Activated CD8-positive, alpha-beta T cell treated with anti-CD3 and anti-CD28 coated beads, Interleukin-2, amount 10 ng/mL, durations not matched to agents 7 days and 5 days (primary cell): ENCODE data around the gene SYDE2. TPM values are rescaled to one million over a fixed set of nuclear protein-coding genes. Genes with fewer than 3 reads are reported as not detected.

Experiments used
- ATAC-seq: fragments of 150-1000 bp; cut with Tn5 transposase; one replicate; pipeline ENCODE4 v1.10.0; 2021; ENCODE audit warnings: moderate library complexity
- CTCF ChIA-PET: fragments of 350-600 bp; sonication (Branson Sonifier 250); formaldehyde crosslinking; loops from one replicate; lab custom pipeline; 2021; ENCODE audit warnings: antibody characterized with exemption; lab: Charles Lee
- POLR2A ChIA-PET: fragments of 350-600 bp; sonication (Branson Sonifier 250); formaldehyde crosslinking; loops from one replicate; lab custom pipeline; 2021; ENCODE audit warnings: antibody characterized with exemption; lab: Charles Lee
- DNase-seq: peaks from one replicate; pipeline ENCODE4 v3.0.0-alpha.2; 2020
- H3K27ac Mint-ChIP-seq: one replicate; pipeline ENCODE4 v1.8.0; 2021; ENCODE audit warnings: mild to moderate bottlenecking, mixed read lengths
- H3K27me3 Mint-ChIP-seq: one replicate; pipeline ENCODE4 v1.8.0; 2021; ENCODE audit warnings: low read depth, mixed read lengths
- H3K36me3 Mint-ChIP-seq: one replicate; pipeline ENCODE4 v1.8.0; 2021; ENCODE audit warnings: low read depth, mixed read lengths
- H3K4me1 Mint-ChIP-seq: one replicate; pipeline ENCODE4 v1.8.0; 2021; ENCODE audit warnings: low read depth, mixed read lengths
- H3K4me3 Mint-ChIP-seq: one replicate; pipeline ENCODE4 v1.8.0; 2021; ENCODE audit warnings: mild to moderate bottlenecking, mixed read lengths
- H3K9me3 Mint-ChIP-seq: one replicate; pipeline ENCODE4 v1.8.0; 2022; ENCODE audit warnings: mixed read lengths; ENCODE audit not compliant: insufficient read depth
- total RNA-seq, 2 experiments: library from RNA; stranded (reverse); gene quantifications; one replicate each; pipeline ENCODE4 v1.2.3, GENCODE V29; 2021

Gene SYDE2
- total RNA-seq, 2 experiments from 2014 or later = 1.9 to 2.6 TPM

DNA sequence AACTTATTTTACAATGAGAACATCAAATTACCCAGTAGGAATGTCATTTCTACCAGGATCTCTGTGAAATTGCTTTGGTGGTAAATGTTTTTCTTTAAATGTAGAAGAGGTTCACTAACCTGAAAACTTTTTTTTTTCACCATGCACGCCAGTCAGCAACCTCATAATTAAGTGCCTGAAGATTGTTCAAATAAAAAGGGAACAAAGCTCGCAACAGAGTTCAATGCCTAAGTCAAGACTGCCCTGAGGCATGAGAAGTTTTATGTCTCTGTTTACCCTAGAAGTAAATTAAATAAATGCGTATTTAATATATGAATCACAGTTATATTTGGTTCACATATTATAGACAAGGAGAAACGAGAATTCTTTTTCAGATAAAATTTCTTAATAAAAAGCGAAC is 13.8 kb upstream of the SYDE2 start:
- no peaks in the 10 kb centered on the region for H3K36me3 Mint-ChIP-seq
- ChIA-PET POLR2A (no interaction called here), CTCF (interaction anchor here (1.1 kb wide), 1 partner anchor 9 kb away, joined by 3 read pairs; no protein-coding TSS in a partner anchor)
- H3K27me3 Mint-ChIP-seq = peaks cover 23% of the 10 kb centered on the region
- no peak for DNase-seq
- no peaks in the 10 kb centered on the region for H3K9me3 Mint-ChIP-seq
- no peak for ATAC-seq
- no peaks in the 10 kb centered on the region for H3K4me1 Mint-ChIP-seq
- H3K4me3 Mint-ChIP-seq = no peak overlapping the region
- no peak overlapping the region for H3K27ac Mint-ChIP-seq

DNA sequence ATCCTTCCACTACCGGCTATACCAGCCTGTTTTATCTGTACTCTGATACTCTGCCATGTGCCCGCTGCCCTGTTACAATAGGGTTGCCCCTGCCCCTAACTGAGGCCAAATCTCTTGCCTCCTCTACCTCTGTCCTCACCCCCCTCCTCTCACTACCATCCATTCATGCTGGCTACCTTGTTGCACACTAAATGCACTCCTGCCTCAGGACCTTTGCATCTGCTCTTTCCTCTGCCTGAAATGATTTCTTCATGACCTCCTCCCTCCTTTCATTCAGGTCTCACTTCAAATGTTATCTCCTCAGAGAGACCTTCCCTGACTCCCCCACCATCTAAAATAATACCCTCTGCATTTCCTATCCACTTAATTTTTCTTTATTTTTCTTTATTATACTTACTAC is 7.7 kb upstream of the SYDE2 start:
- no peaks in the 10 kb centered on the region for H3K4me1 Mint-ChIP-seq

DNA sequence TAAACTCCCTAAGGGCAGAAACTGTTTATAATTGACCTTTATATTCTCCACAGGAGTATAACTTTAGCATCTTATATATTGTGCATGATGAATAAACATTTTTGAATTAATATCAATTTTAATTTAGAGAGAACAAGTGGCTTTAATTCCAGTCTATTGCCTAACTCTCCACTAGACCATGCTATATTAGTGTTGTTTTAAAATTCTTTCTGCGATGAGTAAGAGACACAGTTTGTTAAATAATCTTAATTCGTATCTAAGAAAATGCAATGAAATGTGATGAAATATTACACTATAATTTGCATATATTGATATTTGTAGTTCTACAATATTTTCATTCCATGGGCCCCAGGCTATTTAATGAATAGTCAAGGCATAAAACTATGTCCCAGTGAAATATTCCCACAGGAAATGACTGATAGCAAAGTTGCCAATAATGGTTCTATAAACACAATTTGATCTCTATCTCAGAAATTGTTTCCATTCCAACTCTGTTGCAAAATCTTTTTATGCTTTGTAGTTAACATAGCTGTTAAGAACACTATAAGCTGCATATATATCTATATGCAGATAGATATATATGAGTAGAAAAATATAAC is 2.9 kb upstream of the SYDE2 start:
- CTCF ChIA-PET = interaction anchor here (1.0 kb wide), 1 partner anchor 259 kb away, joined by 3 read pairs; no protein-coding TSS in a partner anchor
- H3K27me3 Mint-ChIP-seq = peaks cover 27% of the 10 kb centered on the region
- DNase-seq = no peak
- peaks cover 21% of the 10 kb centered on the region for H3K4me1 Mint-ChIP-seq
- H3K27ac Mint-ChIP-seq = no peak overlapping the region
- POLR2A ChIA-PET = no interaction called here
- no peak for ATAC-seq
- H3K36me3 Mint-ChIP-seq = no peaks in the 10 kb centered on the region
- H3K9me3 Mint-ChIP-seq = no peaks in the 10 kb centered on the region
- H3K4me3 Mint-ChIP-seq = no peak overlapping the region

More for the DNA sequence above, 7.7 kb upstream of the SYDE2 start:
- no peak for ATAC-seq
- CTCF ChIA-PET = no interaction called here
- H3K27ac Mint-ChIP-seq = no peak overlapping the region
- no peak overlapping the region for H3K4me3 Mint-ChIP-seq
- DNase-seq = no peak
- POLR2A ChIA-PET = no interaction called here
- peaks cover 35% of the 10 kb centered on the region for H3K27me3 Mint-ChIP-seq
- no peaks in the 10 kb centered on the region for H3K36me3 Mint-ChIP-seq
- H3K9me3 Mint-ChIP-seq = no peaks in the 10 kb centered on the region

DNA sequence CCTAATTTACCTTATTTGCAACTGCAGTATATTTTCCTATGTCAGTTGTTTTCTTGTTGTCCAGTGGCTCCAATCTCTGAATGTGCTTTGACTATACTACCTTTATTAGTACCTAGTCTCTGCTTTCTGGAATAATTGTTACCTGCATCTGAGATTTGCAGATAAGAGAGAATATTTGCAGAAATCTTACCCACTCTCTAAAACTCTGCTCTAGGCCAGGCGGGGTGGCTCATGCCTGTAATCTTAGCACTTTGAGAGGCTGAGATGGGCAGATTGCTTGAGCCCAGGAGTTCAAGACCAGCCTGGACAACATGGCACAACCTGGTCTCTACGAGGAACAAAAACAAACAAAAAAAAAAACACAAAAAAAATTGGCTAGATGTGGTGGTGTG is 2.0 kb upstream of the SYDE2 start:
- ATAC-seq = no peak
- CTCF ChIA-PET = interaction anchor here (0.7 to 2.1 kb wide), 3 partner anchors 57 to 176 kb away, joined by 3 to 7 read pairs (median 3); no protein-coding TSS in a partner anchor
- DNase-seq = no peak
- Mint-ChIP-seq H3K27me3 (peaks cover 20% of the 10 kb centered on the region), H3K9me3 (no peaks in the 10 kb centered on the region), H3K36me3 (peaks cover 1% of the 10 kb centered on the region), H3K4me3 (no peak overlapping the region), H3K4me1 (peaks cover 25% of the 10 kb centered on the region), H3K27ac (no peak overlapping the region)
- POLR2A ChIA-PET = interaction anchor here (2.1 kb wide), 1 partner anchor 258 kb away, joined by 5 read pairs; no protein-coding TSS in a partner anchor

DNA sequence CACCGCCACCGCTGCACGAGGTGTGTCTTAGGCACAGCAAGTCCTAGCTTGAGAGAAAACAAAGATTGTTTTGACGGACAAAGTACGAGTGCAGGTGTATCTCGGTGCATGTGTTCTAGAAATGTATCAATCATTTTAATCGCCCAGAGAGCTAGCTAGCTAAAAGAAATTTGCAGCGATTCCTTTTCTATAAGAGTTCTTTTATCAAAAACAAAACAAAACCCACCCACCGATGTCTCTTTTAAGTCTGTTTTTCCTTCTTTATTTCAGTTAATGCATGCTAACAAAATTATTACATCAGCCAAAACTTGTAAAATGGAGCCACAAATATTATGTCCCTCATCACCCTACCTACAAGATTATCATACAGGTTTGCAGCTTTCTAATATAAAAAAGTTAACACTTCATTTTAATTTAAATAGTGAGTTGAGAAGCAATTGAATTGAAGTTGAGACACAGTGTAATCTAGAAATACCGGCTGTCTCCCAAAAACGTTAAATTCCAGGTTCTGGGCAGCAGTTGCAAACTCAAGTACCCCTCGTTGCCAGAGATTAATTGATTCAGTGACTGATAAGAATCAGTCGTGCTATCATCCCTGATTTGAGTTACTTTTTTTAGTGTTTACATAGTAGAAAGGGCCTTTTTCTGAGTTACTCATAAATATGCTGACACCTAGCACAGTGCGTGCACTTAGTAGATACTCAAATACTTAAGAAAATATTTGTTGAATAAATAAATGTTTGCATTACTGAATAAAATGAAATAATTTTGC is 1.5 kb upstream of the SYDE2 start:
- H3K27me3 Mint-ChIP-seq = peaks cover 15% of the 10 kb centered on the region
- peak overlapping the region; percentile 87 for H3K4me3 Mint-ChIP-seq
- ChIA-PET CTCF (interaction anchor here (0.7 to 3.0 kb wide), 5 partner anchors 52 to 257 kb away, joined by 3 to 11 read pairs (median 3); no protein-coding TSS in a partner anchor), POLR2A (interaction anchor here (0.6 to 2.1 kb wide), 3 partner anchors 57 to 724 kb away, joined by 3 to 5 read pairs (median 4); partner anchors contain the start of gene C1orf52)
- DNase-seq = no peak
- no peaks in the 10 kb centered on the region for H3K9me3 Mint-ChIP-seq
- peak overlapping the region; percentile 93 for H3K27ac Mint-ChIP-seq
- peak; percentile 11 for ATAC-seq
- peaks cover 2% of the 10 kb centered on the region for H3K36me3 Mint-ChIP-seq
- peaks cover 25% of the 10 kb centered on the region for H3K4me1 Mint-ChIP-seq

DNA sequence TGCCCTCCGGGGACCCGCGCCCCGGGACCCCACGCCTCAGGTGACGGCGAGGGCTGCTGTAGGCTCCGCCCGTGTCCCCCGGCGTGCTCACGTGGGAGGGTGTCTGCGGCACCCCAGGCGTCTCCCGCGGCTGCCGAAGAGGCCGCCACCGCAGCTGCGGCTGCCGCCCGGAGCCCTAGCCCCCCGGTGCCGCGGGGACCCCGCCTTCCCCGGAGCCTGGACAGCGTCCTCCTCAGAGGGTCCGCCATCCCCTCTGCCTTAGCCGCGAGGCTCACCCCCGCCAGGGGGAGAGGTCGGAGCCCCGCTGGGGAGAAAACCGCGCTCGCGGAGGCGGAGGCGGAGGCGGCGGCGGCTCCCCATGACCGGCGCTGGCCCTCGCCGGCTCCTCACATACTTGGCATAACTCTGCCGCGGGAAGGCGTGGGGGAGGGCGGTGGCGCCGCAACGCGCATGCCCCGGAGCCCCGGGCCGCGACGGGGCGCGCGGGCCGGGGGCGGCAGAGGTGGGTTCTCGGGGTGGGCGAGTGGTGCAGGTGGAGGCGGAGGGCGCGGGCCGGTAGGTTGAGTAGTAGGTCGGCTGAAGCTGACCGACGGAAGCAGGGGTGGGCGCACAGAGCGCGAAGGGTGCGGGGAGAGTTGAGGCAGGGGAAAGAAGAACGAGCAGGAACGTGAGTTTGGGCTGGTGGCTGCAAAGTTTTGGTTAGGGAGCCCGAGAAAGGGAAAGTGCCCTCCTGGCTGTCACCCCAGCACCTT is 700 bp upstream of the SYDE2 start:
- POLR2A ChIA-PET = interaction anchor here (0.6 to 2.1 kb wide), 5 partner anchors 55 to 723 kb away, joined by 3 to 5 read pairs (median 3); partner anchors contain the start of gene C1orf52
- CTCF ChIA-PET = interaction anchor here (0.9 to 3.0 kb wide), 6 partner anchors 20 to 257 kb away, joined by 3 to 11 read pairs (median 5); no protein-coding TSS in a partner anchor
- H3K27me3 Mint-ChIP-seq = peaks cover 9% of the 10 kb centered on the region
- H3K9me3 Mint-ChIP-seq = no peaks in the 10 kb centered on the region
- peak overlapping the region; percentile 87 for H3K4me3 Mint-ChIP-seq
- H3K27ac Mint-ChIP-seq = peak overlapping the region; percentile 93
- ATAC-seq (peak; percentile 73), DNase-seq (peak; percentile 68)
- peaks cover 2% of the 10 kb centered on the region for H3K36me3 Mint-ChIP-seq
- peaks cover 25% of the 10 kb centered on the region for H3K4me1 Mint-ChIP-seq

DNA sequence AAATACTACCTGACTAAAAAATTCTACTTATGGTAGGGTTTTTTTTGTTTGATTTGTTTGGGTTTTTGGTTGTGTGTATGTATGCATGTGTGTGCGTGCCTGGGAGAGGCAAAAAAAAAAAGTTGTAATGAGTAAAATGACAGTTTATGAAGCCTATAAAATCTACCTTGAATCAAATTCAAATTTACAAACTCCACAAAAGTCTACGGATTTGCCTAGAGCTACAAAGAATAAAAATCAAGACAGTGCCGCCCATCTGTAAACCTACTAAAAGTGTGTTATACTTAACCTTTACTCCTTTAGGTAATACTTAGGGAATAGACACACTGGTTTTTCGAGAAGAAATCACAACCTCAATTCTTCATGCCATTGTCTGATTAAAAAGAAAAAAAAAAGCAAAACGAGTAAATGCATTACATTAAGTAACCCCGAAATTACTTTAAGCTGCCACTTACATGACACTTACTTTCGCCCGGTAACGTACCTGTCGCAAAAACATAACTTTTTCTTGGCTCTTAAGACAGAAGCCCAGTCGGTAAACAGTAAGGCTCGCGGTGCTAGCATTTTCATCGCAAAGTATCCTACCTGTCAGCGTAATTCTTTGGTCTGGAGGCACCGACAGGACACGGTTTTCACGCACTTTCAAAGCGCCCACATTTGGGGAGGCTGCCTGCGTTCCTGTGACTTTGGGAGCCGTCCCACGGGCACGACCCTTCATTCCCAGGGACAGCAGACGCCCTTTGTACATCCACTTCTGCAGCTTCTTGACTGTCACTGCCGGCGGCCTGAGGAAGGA is 951 bp downstream of the SYDE2 start:
- Mint-ChIP-seq H3K27ac (peak overlapping the region; percentile 21), H3K4me3 (peak overlapping the region; percentile 83), H3K36me3 (peaks cover 2% of the 10 kb centered on the region), H3K4me1 (peaks cover 25% of the 10 kb centered on the region), H3K27me3 (peaks cover 4% of the 10 kb centered on the region), H3K9me3 (no peaks in the 10 kb centered on the region)
- CTCF ChIA-PET = interaction anchor here (0.6 to 3.0 kb wide), 6 partner anchors 10 to 255 kb away, joined by 3 to 11 read pairs (median 4); no protein-coding TSS in a partner anchor
- POLR2A ChIA-PET = interaction anchor here (0.8 to 1.5 kb wide), 4 partner anchors 21 to 77 kb away, joined by 3 read pairs; partner anchors contain the start of genes BCL10 and C1orf52
- DNase-seq (no peak), ATAC-seq (no peak)

DNA sequence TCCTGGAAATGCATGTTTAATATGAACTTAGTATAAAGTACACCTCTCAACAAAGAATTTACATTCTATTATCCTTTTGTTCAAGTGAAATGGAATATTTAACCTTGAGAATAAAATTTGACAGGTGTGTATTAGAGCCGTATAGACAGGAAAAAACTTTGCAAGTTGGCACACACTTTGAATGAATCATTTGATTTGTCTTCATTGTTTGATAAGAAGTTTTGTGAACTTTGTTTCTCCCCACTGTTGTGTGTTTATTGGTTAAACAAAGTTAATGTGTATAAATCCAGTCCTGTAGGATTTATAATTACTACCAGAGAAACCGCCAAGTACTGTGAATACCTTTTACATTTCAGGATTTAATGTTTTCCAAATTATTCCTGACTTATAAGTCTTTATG is 2.0 kb downstream of the SYDE2 start:
- no peak for DNase-seq
- no peak overlapping the region for H3K4me3 Mint-ChIP-seq
- POLR2A ChIA-PET = no interaction called here

DNA sequence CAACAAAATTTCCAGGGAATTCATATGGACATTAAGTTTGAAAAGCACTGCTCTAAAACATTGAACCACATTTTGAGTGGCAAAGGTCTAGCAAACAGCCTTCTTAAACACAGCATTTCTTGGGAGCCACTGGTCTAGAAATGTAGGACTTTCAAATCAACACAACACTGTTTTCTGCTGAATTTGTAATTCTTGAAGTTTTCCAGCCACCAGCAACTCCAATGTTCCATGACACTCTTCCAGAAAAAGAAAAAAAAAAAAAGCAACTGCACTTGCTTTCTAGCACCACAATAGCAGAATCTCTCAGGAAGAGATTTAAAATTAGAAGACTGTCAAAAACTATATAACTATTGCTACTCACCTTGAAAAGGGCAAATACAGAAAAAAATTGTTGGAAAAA is 4.5 kb downstream of the SYDE2 start:
- H3K9me3 Mint-ChIP-seq = no peaks in the 10 kb centered on the region
- H3K4me1 Mint-ChIP-seq = peaks cover 18% of the 10 kb centered on the region

More for the DNA sequence above, 2.0 kb downstream of the SYDE2 start:
- Mint-ChIP-seq H3K4me1 (peaks cover 25% of the 10 kb centered on the region), H3K36me3 (peaks cover 2% of the 10 kb centered on the region), H3K27me3 (no peaks in the 10 kb centered on the region), H3K27ac (no peak overlapping the region), H3K9me3 (no peaks in the 10 kb centered on the region)
- ATAC-seq = no peak
- CTCF ChIA-PET = interaction anchor here (1.3 kb wide), 1 partner anchor 60 kb away, joined by 5 read pairs; the partner anchor contains the start of gene C1orf52

DNA sequence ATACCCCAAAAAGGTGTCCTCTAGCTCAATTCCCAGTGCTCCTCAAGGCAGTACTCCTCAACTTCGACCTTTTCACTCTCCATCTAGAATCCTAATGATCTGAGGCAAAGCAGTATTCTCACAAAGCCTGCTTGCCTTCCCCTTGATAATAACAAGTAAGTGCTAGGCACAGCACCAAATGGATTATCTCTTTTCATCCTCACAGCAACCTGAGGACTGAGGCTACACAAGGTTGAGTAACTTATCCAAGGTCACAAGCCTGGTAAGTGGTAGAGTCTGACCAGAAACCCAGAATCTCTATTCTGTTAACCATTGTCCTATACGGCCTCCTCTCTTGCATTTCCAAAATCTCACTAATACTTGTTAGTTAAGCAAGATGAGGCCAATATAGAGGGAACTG is 5.1 kb downstream of the SYDE2 start:
- POLR2A ChIA-PET = no interaction called here
- no peaks in the 10 kb centered on the region for H3K9me3 Mint-ChIP-seq
- CTCF ChIA-PET = interaction anchor here (0.6 kb wide), 2 partner anchors 87 to 231 kb away, joined by 3 read pairs; no protein-coding TSS in a partner anchor
- no peak overlapping the region for H3K4me3 Mint-ChIP-seq
- ATAC-seq = no peak
- H3K27me3 Mint-ChIP-seq = no peaks in the 10 kb centered on the region
- peaks cover 18% of the 10 kb centered on the region for H3K4me1 Mint-ChIP-seq
- no peak overlapping the region for H3K27ac Mint-ChIP-seq
- DNase-seq = no peak
- H3K36me3 Mint-ChIP-seq = peaks cover 2% of the 10 kb centered on the region

More for the DNA sequence above, 4.5 kb downstream of the SYDE2 start:
- Mint-ChIP-seq H3K36me3 (peaks cover 2% of the 10 kb centered on the region), H3K27me3 (no peaks in the 10 kb centered on the region), H3K27ac (no peak overlapping the region), H3K4me3 (no peak overlapping the region)
- DNase-seq = no peak
- ATAC-seq = no peak
- ChIA-PET CTCF (no interaction called here), POLR2A (no interaction called here)
